Endodermal cell (in vitro differentiated cells): Measurements from ENCODE around the gene CYP2C19. TPM values are rescaled to one million over a fixed set of nuclear protein-coding genes. Genes with fewer than 3 reads are reported as not detected.
A peak's percentile ranks its signal among the peaks of the same experiment; 100 is the strongest.
"Not testable (repeated sequence)": the region's sequence is repeated elsewhere in the genome, so short reads cannot be mapped to it uniquely, and the experiment has no call there.

Experiments
- DNase-seq: peaks from one replicate; pipeline ENCODE4 v3.0.0-alpha.2; 2017
- H3K27ac ChIP-seq: 2 replicates; pipeline ENCODE4 v1.5.1; 2013; ENCODE audit warnings: mild to moderate bottlenecking, low read depth, low read length, moderate library complexity
- H3K27me3 ChIP-seq: 2 replicates; pipeline ENCODE4 v1.6.1; 2013; ENCODE audit warnings: mild to moderate bottlenecking, low read length, moderate library complexity; ENCODE audit not compliant: insufficient read depth, control insufficient read depth, poor library complexity, severe bottlenecking
- H3K36me3 ChIP-seq: 2 replicates; pipeline ENCODE4 v1.7.0; 2013; ENCODE audit warnings: mild to moderate bottlenecking, low read length, moderate library complexity; ENCODE audit not compliant: control insufficient read depth, insufficient read depth
- H3K4me1 ChIP-seq: one replicate; pipeline ENCODE4 v1.7.0; 2013; ENCODE audit warnings: low read length; ENCODE audit not compliant: control insufficient read depth, insufficient read depth
- H3K4me3 ChIP-seq: 2 replicates; pipeline ENCODE4 v1.5.1; 2013; ENCODE audit warnings: mild to moderate bottlenecking, low read length, moderate library complexity
- H3K9ac ChIP-seq: 2 replicates; pipeline ENCODE4 v1.6.1; 2013; ENCODE audit warnings: mild to moderate bottlenecking, low read length, moderate library complexity; ENCODE audit not compliant: poor library complexity, severe bottlenecking; ENCODE audit errors: extremely low read depth
- H3K9me3 ChIP-seq: 2 replicates; pipeline ENCODE4 v1.6.1; 2013; ENCODE audit warnings: mild to moderate bottlenecking, low read length, moderate library complexity; ENCODE audit not compliant: control insufficient read depth
- H3K27ac Mint-ChIP-seq: 2 replicates; pipeline ENCODE4 v1.8.0; 2020; ENCODE audit warnings: mixed read lengths
- H3K27me3 Mint-ChIP-seq: 2 replicates; pipeline ENCODE4 v1.8.0; 2021; ENCODE audit warnings: mild to moderate bottlenecking, mixed read lengths; ENCODE audit not compliant: insufficient read depth
- H3K36me3 Mint-ChIP-seq: 2 replicates; pipeline ENCODE4 v1.8.0; 2020; ENCODE audit warnings: low read depth, mixed read lengths
- H3K4me1 Mint-ChIP-seq: 2 replicates; pipeline ENCODE4 v1.8.0; 2020; ENCODE audit warnings: mixed read lengths
- H3K4me3 Mint-ChIP-seq: 2 replicates; pipeline ENCODE4 v1.8.0; 2020; ENCODE audit warnings: mild to moderate bottlenecking, moderate library complexity, mixed read lengths
- H3K9me3 Mint-ChIP-seq: 2 replicates; pipeline ENCODE4 v1.8.0; 2020; ENCODE audit warnings: mild to moderate bottlenecking, mixed read lengths
- CTCF ChIP-seq: fragments of 200-600 bp; sonication (generic); conservative IDR thresholded peaks from 2 replicates; pipeline ENCODE4 v1.5.0; 2021; ENCODE audit warnings: antibody characterized with exemption, mild to moderate bottlenecking
- WGBS, 2 experiments: methylation state at CpG; one replicate each; pipeline versions ENCODE4 v1.1.5 to v1.1.7; 2013; ENCODE audit warnings: missing lambda C conversion rate in 2 of 2, mixed read lengths in 1 of 2; ENCODE audit not compliant: insufficient coverage in 1 of 2, insufficient read length in 1 of 2; 5-methylcytosine and 5-hydroxymethylcytosine counted together
- total RNA-seq, 2 donors: library from RNA; stranded (reverse); fragmentation: NEBNext Ultra II Directional in 1 of 2; extraction: Animal tissue kit (Norgen Biotek cat#: 25700) in 1 of 2; gene quantifications; 2 replicates in 1 of 2; 3 replicates in 1 of 2; pipeline ENCODE4 v1.2.1, GENCODE V29; 2021

Gene CYP2C19
- total RNA-seq, 2 donors from 2014 or later, result 0.22 TPM; not detected in 1

GRCh38 chr10:94785211-94785610 is 22.7 kb downstream of the CYP2C19 start:
- H3K27ac ChIP-seq, result no peak overlapping the region
- Mint-ChIP-seq H3K36me3 (no peaks in the 10 kb centered on the region), H3K27ac (no peak overlapping the region), H3K9me3 (peaks cover 5% of the 10 kb centered on the region), H3K27me3 (no peaks in the 10 kb centered on the region), H3K4me3 (no peak overlapping the region), H3K4me1 (no peaks in the 10 kb centered on the region)
- DNase-seq, result no peak
- TF ChIP-seq CTCF, result no peak
- no peaks in the 10 kb centered on the region for H3K36me3 ChIP-seq
- no peak overlapping the region for H3K9ac ChIP-seq
- 100% methylated on average over 2 of the region's 2 CpGs; no CpG with 5 or more reads in 1 of the 2 experiments for WGBS, 2 experiments
- H3K27me3 ChIP-seq, result no peaks in the 10 kb centered on the region
- H3K4me3 ChIP-seq, result no peak overlapping the region
- H3K9me3 ChIP-seq, result no peaks in the 10 kb centered on the region
- no peaks in the 10 kb centered on the region for H3K4me1 ChIP-seq

- not testable (repeated sequence) for H3K27me3 ChIP-seq, H3K4me3 ChIP-seq, H3K4me1 Mint-ChIP-seq, H3K36me3 ChIP-seq, H3K9ac ChIP-seq, DNase-seq, H3K27me3 Mint-ChIP-seq, H3K4me3 Mint-ChIP-seq, H3K27ac ChIP-seq, H3K27ac Mint-ChIP-seq, H3K36me3 Mint-ChIP-seq, H3K4me1 ChIP-seq
- peaks cover 25% of the 10 kb centered on the region for H3K9me3 Mint-ChIP-seq
- peaks cover 10% of the 10 kb centered on the region for H3K9me3 ChIP-seq
- 95 to 100% methylated on average over 3 to 4 of the region's 4 CpGs for WGBS, 2 experiments
Observed at GRCh38 chr10:94800551-94800950, 38.1 kb downstream of the CYP2C19 start.

- peak; percentile 43 for DNase-seq
- H3K27me3 Mint-ChIP-seq, result no peaks in the 10 kb centered on the region
- Histone ChIP-seq H3K27me3 (no peaks in the 10 kb centered on the region), H3K36me3 (no peaks in the 10 kb centered on the region), H3K9me3 (peaks cover 10% of the 10 kb centered on the region), H3K9ac (no peak overlapping the region), H3K4me3 (no peak overlapping the region), H3K27ac (no peak overlapping the region), H3K4me1 (no peaks in the 10 kb centered on the region)
- no peak for TF ChIP-seq CTCF
- no peak overlapping the region for H3K27ac Mint-ChIP-seq
- peaks cover 5% of the 10 kb centered on the region for H3K4me1 Mint-ChIP-seq
- no peaks in the 10 kb centered on the region for H3K36me3 Mint-ChIP-seq
- H3K4me3 Mint-ChIP-seq, result no peak overlapping the region
- 75 to 80% methylated on average over 1 of the region's 1 CpG for WGBS, 2 experiments
- H3K9me3 Mint-ChIP-seq, result peaks cover 12% of the 10 kb centered on the region
Observed at GRCh38 chr10:94803307-94803706, 40.8 kb downstream of the CYP2C19 start.

- H3K27ac Mint-ChIP-seq, H3K4me3 ChIP-seq, H3K9me3 ChIP-seq, H3K27me3 Mint-ChIP-seq, H3K36me3 ChIP-seq, H3K36me3 Mint-ChIP-seq, H3K9ac ChIP-seq, H3K27me3 ChIP-seq, H3K4me3 Mint-ChIP-seq, H3K4me1 Mint-ChIP-seq, DNase-seq, H3K27ac ChIP-seq, H3K4me1 ChIP-seq: not testable (repeated sequence)
- 71% methylated on average over 6 of the region's 13 CpGs; no CpG with 5 or more reads in 1 of the 2 experiments for WGBS, 2 experiments
- peaks cover 31% of the 10 kb centered on the region for H3K9me3 Mint-ChIP-seq
Observed at GRCh38 chr10:94830025-94830424, 67.5 kb downstream of the CYP2C19 start.
